HG02642 (cell line): Measurements from ENCODE around the gene PRDM15.

Experiments used
- ATAC-seq: cut with Tn5 transposase; IDR thresholded peaks from one replicate; pipeline ENCODE4 v1.9.1; 2021; ENCODE audit warnings: mild to moderate bottlenecking; ENCODE audit not compliant: unreplicated experiment, poor library complexity

PRDM15 gene

DNA sequence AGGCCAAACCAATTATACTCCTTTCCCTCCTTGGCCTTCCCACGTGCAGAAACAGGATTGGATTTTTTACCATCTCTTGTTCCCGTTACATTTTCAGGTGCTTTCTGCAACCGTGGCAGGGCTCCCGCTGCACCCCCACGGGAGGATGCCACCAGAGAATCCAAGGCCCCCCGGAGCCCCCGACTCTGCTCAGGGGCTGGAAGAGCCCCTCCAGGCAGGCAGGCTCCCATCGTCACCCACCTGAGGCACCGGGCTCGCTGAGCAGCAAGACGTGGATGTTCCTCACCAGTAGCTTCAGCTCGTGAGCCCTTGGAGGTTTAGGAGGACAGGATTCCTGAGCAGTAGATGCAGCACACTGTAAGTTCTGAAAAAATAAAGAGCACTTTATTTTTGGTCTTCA lies 35.2 kb upstream of the PRDM15 start:
- no peak for ATAC-seq

DNA sequence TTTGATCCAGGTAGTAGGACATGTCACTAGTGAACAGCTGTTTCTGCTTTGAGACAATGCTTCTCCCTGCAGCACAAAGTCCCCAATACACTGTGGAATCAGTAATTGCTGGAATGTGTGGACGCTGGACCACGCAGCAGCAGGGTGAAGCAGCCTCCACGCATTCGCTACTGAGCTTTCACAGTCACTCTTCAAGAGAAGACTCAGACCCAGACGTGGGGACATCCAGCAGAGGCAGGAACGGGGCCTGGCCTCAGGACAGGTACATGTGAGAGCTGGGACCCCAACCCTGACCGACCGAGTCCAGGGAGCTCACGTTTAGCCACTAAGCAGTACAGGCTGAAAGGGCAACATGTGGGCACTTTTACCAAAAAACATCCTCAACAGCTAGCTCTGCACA lies 34.1 kb upstream of the PRDM15 start:
- ATAC-seq = no peak

DNA sequence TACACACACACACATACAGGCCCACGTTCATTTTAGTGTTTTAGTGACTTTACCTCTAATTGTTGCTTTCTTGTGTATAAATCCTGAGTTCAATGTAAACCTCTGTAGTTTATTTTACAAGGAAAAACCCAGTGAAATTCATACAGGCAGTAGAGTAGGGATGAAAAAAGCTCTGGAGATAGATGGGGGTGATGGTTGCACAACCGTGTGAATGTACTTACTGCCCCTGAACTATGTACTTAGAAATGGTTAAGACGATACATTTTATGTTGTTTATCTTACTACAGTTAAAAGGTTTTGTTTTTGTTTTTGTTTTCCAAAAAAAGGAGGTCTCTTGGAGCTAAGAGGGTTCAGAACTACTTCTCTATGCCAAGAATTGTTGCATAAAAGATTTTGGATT lies 29.7 kb upstream of the PRDM15 start:
- ATAC-seq = no peak

DNA sequence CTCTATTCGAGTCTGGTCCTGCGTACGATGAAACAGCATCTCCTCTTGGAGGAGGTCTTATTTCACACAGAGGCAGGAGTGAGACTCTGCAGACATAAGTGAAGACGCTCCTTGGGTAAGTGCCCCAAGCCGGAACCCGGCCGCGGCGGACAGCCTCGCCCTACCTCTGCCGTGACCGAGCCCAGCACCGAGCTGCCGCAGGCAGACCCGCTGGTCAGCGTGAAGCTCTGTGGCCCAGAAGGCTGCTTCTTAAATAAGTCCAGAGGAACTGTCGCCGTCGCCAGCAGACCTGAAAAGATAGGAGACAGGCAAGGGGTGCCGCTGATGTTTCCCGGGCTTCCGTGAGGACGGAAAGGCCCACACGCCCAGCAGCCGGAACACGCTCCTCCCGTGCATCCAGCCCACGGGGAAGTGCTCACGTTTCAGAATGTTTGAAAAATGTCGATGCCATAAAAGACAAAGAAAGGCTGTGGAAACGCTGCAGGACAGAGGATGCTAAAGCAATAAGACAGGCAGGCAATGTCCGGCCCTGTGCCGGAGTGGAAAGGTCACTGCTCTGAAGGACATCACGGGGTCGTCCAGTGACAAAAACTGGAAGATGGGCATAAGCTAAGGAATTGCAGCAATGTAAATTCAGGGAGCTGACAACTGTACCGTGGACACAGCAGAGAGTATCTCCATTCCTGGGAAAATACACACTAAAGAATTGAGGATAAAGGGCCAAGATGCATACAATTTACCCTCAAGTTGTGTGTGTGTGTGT lies 28.5 kb upstream of the PRDM15 start:
- ATAC-seq = no peak

DNA sequence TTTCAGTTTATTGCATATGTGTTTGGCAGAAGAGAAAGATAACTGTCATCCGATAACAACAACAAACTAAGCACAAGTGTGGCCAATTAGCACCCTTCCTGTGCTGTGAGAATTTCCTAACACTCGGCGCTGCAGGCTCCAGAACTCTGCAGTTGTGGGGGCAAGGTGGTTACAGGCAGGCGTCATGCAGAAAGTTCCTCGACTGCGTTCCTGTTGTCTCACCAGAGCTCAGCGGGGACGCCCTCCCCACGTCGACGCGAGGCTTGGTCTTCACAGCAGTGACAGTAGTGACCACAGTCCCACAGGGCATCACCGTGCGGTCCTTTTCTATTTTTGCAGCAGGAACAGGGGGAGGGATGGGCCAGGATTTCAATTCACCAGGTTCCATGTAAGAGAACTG lies 27.6 kb upstream of the PRDM15 start:
- ATAC-seq = no peak

DNA sequence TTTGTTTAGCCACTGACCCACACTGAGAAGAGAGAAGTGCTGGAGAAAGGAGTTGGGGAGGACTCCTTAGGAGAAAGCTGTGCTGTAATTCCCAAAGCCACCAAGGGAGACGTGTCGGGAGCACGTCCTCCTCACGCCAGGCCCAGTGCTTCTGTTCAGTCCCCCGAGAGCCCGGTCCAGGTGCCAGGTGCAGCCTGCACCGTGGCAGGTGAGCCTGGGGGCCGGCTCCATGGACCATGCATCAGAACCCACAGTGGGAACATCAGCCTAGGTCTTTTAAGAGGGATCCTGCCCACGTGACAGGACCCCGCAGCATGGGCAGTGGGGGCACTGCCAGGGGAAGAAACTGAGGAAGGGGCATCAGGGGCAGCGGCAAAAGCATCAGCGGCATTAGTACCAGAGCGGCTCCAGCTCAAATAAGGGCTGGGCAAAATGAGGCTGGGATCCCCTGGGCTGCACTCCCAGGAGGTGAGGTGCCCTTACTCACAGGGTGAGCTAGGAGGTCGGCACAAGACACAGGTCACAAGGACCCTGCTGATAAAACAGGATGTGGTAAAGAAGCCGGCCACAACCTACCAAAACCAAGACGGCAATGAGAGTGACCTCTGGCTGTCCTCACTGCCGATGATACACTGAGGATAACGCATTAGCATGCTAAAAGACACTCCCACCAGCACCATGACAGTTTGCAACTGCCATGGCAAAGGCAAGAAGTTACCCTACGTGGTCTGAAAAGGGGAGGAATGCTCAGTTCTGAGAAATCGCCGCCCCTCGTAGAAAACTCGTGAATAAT lies 24.6 kb upstream of the PRDM15 start:
- no peak for ATAC-seq

DNA sequence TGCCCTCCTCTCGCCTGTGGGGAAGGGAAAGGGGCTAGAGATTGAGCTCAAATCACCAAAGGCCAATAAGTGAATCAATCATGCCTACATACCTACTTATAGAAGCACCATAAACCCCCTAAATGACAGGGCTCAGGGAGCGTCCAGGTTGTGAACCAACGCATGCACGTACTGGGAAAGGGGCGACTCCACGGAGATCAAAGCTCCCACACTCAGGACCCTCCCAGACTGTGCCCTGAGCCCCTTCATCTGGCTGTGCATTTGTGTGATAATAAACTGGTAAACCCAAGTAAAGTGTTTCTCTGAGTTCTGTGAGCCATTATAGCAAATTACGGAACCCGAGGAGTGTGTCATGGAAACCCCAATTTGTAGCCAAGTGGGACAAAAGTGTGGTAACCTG lies 23.8 kb upstream of the PRDM15 start:
- no peak for ATAC-seq

DNA sequence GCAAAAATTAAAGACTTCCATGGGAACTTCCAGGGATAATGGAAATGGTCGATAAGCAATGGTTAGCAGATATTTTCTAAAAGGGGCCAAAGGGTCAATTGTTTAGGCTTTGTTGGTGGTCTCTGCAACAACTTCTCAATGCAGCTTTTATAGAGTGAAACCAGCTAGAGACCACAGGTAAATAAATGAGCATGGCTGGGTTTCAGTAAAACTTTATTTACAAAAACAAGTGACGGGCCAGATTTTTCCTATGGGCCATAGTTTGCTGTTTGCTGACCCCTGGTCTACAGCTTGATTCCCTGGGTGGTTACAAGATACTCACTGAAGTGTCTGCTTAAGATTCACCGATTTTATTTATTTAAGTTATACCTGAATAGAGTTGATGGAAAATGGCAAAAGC lies 22.6 kb upstream of the PRDM15 start:
- ATAC-seq = no peak

DNA sequence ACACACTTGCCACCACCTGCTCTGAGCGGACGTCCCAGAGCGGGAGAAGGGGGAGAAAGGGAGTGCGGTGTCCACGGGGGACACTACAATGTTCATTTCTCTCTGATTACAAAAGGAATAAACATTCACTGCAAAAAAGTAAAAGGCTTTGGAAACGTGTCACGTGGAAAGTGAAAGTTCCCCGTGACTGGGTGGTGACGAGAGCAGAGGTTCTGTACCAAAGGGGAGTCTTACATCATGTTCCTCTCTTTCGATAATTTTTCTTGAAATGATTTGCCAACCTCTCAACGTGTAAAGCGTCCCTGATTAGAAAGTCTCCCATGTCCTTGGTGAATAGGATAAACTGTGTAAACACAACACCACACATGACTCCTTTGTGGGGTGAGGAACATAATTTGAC lies 22.0 kb upstream of the PRDM15 start:
- ATAC-seq = no peak

DNA sequence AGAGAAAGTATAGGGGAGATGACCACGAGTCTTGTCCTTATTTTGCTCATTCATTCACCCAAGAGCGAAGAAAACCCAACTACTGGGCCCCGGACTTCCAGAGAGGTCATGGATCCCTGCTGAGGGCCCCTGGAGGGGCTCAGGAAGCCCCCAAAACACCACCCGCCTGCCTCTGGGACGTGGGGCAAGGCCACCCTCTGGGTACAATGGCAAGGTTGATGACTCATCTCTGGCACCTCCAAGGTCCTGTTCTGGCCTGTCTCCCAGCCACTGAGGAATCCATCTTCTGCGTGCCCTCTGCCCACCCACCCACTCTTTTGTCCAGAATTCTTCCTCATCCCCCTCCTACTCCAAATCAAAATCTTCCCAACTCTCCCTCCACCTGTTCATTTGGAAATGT lies 21.3 kb upstream of the PRDM15 start:
- ATAC-seq = no peak

DNA sequence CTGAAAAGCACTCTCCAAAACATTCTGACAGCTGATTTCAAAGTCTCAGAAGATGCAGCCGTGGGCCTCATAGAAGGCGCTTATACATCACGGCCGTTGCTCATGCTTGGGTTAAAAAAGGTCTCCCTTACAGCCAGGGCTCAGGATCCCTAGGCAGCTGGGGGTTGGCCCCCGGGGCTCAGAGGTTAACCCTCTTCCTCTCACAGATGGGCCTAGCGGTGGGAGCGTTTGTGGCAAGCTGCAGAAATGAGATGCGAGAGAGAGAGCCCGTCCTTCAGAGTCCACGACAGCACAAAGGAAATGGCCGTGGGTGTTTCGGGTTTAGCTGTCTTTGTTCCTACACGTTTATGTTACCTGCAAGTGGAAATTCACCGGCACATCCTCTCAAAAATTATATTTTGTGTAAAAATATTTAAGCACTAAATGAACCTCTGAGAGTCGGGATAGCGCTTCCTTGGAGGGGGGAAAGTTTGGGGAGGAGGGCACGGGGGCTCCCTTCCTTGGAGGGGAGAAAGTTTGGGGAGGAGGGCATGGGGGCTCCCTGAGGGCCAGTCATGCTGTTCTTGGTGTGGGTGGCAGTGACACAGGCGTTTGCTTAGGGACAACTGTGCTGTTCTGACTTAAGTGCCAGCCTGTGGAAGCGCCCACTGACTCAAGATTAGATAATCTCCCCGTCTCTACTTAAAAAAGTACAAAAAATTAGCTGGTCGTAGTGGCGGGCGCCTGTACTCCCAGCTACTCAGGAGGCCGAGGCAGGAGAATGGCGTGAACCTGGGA lies 20.5 kb upstream of the PRDM15 start:
- ATAC-seq = no peak

DNA sequence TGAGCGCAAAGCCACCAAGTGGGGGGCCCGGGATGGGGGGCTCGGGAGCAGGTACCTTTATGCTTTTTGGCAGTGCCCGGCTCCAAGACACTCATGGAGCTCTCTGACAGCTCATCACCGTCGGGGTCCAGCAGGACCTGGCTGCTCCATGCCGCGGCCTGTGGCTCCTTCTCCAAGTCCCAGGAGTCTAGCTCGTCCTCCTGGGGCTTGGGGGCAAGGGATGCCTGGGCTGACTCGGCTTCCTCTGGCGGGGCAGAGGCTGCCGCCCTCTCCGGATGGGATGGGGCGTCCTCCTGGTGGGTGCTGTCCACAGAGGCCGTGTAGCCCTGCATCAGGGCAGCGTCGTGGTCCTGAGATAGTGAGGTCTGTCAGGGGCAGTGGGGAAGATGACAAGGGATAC lies 19.9 kb upstream of the PRDM15 start:
- ATAC-seq = no peak

DNA sequence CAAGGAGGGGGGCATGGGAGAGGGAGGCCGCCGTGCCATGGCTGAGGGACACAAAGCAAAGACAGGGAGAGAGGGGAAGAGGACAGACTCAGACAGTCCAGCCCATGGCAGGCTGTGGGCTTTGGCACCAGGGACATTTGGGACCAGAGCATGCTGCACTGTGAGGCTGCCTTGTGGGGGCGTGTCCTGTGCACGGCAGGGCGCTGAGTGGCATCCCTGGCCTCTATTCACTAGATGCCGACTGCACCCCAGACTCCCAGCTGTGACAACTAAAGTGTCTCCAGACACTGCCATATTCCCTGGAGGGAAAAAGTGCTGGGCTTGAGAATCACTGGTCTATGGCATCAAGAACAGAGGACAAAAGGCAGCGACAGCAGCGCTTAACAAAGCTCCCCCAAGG lies 18.6 kb upstream of the PRDM15 start:
- no peak for ATAC-seq

DNA sequence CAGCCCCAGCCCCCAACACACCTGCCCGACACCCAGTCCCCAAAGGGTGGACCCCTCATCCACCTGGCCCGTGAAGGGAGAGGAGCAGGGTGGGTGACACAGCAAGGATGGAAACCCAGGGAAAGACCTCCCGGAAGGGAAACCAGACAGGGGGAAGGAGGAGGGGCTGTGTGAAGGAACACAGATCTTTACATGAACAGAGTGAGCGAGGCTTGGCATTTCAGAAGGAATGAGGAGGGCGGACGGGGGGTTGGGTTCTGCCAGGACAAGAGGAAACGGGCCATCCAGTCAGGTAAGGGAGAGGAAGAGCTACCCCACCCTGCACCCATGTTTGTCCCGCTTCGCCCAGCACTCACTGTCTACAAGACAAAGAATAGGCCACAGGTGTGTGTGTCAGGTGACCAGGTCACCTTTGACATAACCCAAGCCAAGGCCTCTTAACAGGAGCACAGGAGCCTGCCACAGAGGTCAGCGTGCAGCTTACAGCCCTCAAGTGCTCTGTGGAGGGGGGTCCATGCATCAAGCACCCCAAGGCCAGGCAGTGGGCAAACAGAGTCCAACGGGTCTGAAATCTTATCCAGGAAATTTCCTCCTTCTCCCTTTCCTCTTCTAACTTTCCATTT lies 18.0 kb upstream of the PRDM15 start:
- ATAC-seq = no peak

DNA sequence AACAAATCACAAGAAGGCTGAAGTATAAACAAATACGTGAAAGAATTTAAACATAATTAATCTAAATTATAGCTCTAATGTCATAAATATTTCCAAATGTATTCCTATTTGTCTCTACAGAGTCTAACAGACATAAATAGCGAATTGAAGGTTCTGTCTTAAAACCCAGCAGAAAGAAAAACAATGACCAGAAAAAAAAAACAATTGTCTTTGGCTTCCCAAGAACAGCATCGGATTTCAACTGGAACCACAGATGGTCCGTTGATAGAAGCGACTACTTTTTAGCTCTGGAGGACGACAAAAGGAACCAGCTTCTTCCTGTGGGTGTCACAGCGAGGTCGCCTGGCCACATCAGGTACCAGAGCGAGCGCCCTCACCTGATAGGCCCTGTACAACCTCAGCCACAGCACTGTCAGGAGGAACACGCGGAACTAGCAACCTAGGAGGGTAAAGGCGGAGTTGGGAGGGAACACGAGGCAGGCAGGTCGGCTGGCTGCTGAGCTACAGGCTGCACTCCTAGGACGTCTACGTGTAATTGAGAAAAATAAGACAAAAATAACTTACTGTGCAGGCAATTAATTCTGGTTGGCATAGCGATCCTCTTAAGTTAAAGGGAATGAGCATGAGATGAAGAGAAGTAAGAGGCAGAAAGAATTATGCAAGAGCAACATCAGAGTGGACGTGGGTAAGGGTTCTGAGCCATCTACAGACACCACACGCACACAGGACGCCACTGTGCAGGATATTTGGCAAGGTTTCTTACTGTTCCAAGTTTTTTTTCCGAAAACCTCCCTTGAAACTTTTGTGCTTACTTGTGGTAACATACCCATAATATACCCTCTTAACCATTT lies 16.7 kb upstream of the PRDM15 start:
- no peak for ATAC-seq

DNA sequence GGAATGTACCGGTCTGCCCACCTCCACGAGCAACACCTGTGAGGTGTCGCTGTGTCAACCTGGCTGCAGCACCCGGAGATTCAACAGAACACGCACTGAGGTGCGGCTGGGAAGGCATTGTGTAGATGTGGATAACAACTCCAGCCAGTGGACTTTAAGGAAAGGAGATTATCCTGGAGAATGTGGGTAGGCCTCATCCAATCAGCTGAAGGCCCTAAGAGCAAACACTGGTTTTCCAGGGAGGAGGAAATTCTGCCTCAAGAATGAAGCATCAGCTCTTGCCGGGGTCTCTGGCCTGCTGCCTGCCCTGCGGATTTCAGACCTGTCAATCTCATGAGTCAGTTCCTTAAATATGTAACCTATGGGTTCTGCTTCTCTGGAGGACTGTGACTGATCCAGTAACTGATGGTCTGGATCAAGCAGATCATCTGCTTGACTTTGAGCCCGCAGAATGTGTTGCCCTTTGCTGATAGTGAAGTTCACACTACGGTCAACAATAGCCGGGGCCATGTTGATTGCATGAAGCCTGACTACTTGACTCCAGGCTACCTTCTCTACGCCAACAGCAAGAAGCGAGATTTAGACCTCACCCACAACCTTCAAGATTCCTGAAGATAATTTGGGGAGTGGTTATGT lies 15.9 kb upstream of the PRDM15 start:
- no peak for ATAC-seq

DNA sequence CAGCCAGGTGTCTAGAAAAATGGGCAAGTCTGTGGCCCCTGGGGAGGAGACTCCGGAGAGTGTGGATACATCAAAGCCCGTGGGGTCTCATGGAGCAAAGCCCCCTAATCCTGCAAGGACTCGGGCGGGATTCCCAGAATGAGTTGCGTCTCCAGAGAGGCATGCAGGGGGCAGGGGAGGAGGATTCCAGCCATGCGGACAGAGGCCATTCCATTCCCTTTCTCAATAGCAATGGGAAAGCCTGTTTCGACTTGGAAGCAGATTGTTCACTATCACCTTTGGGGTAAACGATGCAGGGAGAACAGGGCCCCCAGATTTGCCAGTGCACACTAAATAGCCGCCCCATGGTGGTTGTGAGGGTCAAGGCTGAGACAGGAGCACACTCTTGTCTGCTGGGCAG lies 15.4 kb upstream of the PRDM15 start:
- no peak for ATAC-seq

DNA sequence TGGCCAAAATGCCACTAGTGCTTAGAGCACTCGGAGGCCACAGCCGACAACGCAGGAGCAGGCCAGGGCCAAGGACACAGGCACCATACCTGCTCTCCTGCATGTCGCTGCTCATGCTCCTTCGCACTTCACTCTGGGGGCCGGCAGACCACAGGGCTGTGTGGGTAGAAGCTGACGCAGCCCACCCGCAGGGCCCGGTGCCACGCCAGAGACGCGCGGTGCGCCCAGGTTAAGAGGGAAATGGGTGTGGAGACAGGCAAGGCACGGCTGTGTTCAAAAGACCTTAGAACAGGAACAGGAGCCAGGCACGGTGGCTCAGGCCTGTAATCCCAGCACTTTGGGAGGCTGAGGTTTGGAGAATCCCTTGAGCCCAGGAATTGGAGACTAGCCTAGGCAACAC lies 13.6 kb upstream of the PRDM15 start:
- no peak for ATAC-seq

DNA sequence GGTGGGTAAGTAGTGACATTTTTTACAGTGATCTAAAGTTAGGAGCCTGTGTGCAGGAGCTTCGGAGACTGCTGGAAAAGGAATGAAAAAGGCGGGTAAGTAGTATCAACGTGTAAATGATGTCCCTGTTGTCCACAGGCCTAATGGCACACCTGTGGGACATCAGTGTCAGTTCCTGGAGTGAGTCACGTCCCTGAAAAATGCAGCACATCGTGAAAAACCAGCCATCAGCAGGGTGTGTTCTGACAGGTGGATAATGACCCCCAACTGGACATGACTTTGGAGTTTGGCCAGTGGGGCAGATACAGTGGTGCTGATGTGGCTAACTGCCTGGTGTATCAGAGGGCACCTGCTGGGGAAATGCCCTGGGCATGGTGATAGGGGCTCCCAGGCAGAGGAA lies 12.0 kb upstream of the PRDM15 start:
- no peak for ATAC-seq
